ENCODE data around the gene NUDT14.

The NUDT14 gene

DNA sequence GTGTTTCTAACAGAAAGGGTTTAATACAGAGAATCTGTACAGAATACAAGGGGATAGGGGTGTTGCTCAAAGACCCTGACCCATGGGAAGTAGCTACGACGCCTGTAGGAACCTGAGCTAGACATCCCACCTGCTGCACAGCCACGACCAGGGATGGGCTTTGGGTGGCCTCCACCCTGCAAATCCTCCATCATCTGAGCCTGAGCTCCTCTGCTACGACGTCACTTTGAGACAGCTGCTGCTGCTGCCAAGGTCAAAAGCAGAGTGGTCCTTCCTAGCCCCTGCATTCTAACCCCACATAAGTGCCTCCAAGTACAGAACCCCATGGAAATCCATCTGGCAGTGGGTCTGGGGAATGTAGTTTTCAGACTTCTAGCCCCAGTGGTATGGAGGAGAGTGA, 56.3 kb downstream of the NUDT14 start:
- DNase-seq (ENCODE audit: low read depth) = no peak
- H3K4me3 ChIP-seq (ENCODE audit: low read depth, low read length) = no peak overlapping the region
- TF ChIP-seq, protein P1, sequence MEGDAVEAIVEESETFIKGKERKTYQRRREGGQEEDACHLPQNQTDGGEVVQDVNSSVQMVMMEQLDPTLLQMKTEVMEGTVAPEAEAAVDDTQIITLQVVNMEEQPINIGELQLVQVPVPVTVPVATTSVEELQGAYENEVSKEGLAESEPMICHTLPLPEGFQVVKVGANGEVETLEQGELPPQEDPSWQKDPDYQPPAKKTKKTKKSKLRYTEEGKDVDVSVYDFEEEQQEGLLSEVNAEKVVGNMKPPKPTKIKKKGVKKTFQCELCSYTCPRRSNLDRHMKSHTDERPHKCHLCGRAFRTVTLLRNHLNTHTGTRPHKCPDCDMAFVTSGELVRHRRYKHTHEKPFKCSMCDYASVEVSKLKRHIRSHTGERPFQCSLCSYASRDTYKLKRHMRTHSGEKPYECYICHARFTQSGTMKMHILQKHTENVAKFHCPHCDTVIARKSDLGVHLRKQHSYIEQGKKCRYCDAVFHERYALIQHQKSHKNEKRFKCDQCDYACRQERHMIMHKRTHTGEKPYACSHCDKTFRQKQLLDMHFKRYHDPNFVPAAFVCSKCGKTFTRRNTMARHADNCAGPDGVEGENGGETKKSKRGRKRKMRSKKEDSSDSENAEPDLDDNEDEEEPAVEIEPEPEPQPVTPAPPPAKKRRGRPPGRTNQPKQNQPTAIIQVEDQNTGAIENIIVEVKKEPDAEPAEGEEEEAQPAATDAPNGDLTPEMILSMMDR (IDR thresholded peaks at IDR 0.05; ENCODE audit: low read depth, low read length, missing control alignments) = no peak

DNA sequence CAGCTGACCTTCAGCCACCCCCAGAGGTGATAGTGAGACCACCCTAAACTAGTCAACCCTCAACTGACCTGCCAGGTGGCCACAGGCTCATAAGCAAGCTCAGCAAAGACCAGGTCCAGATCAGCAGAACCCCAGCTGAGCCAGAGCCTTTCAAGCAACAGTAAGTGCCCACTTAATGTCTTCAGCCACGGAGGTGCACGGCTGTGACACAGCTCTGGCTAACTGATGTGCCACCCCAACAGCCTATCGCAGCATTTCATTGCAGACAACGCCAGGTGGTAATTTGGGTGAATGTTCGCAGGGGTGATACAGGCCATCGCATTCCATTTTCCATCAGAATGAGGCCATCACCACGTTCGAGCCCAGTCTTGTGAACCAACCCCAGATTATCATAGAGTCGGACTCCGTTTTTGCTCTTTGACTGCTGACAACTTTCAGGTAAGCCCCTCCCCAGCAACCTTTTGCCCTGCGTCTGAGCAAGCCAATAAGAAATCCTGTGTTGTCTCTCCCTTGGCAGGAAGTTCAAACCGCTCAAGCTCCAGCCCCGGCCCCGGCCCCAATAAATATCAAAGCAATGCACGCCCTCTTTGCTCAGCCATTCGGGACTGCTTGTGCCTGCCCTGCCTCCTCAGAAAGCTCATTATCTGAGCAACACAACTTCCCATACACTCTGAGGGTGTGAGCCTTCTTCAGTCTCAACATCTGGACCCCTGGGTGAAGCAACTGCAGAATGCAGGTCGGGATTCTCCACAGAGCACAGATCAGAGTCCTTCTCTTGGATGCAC, 56.9 kb downstream of the NUDT14 start:
- TF ChIP-seq, protein P1 (IDR thresholded peaks at IDR 0.05; ENCODE audit: low read depth, low read length, missing control alignments) = no peak
- H3K4me3 ChIP-seq (ENCODE audit: low read depth, low read length) = no peak overlapping the region
- DNase-seq (ENCODE audit: low read depth) = no peak

DNA sequence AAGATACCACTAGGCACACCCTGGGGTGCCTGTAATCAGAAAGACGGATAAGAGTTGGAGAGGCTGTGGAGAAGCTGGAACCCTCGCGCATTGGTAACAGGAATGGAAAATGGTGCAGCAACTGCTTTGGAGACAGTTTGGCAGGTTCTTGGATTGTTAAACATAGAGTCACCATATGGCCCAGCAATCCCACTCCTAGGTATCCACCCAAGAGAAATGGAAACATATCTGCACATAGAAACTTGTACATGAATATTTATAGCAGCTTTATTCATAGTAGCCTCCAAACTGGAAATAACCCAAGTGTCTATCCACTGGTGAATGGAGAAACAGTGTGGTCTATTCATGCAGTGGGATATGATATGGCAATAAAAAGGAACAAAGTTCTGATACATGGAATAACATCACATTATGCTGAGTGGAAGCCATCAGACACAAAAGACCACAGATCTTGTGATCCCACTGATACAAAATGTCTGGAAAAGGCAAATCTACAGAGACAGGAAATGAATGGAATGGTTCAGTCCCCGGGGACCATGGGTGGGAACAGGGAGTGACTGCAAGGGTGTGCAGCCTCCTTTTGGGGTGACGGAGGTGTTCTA, 57.9 kb downstream of the NUDT14 start:
- DNase-seq (ENCODE audit: low read depth) = no peak
- no peak overlapping the region for H3K4me3 ChIP-seq (ENCODE audit: low read depth, low read length)
- TF ChIP-seq, protein P1 (IDR thresholded peaks at IDR 0.05; ENCODE audit: low read depth, low read length, missing control alignments) = no peak
